ENCODE data around the gene PEX11B.

- TF ChIP-seq EZH2 (IDR thresholded peaks at IDR 0.05; ENCODE audit: borderline replicate concordance, low read depth, low read length, severe bottlenecking) (peak; percentile 2), CTCF (IDR thresholded peaks at IDR 0.05; ENCODE audit: borderline replicate concordance, extremely low read depth, low read length, poor library complexity, severe bottlenecking) (no peak)
These were observed 33.8 kb downstream of the PEX11B start for GRCh38 chr1:145884675-145885074.

All from DND-41 (cell line).